Endothelial cell of umbilical vein (primary cell): Measurements from ENCODE around the gene ANAPC5. TPM values are rescaled to one million over a fixed set of nuclear protein-coding genes. Genes with fewer than 3 reads are reported as not detected.

Experiments used
- Bru-seq: library from RNA; stranded (reverse); fragments of 400-500 nt; gene quantifications from one replicate; lab custom pipeline; 2021; lab: Mats Ljungman, UMichigan
- BruChase-seq, 2 experiments: library from RNA; stranded (reverse); fragments of 400-500 nt; gene quantifications; one replicate each; lab custom pipeline; 2021; lab: Mats Ljungman, UMichigan
- BruUV-seq: library from RNA; stranded (reverse); fragments of 400-500 nt; replicated peaks from 2 replicates; lab custom pipeline; 2021; lab: Mats Ljungman, UMichigan
- CTCF ChIA-PET: fragments of 300-600, 350-600 bp; sonication (Branson Sonifier 250); formaldehyde crosslinking; loops from one replicate; lab custom pipeline; 2021; ENCODE audit warnings: antibody characterized with exemption, inconsistent platforms; lab: Charles Lee
- POLR2A ChIA-PET: fragments of 300-600, 350-600 bp; sonication (Branson Sonifier 250); formaldehyde crosslinking; loops from one replicate; lab custom pipeline; 2021; ENCODE audit warnings: antibody characterized with exemption, inconsistent platforms; lab: Charles Lee
- DNase-seq: peaks from one replicate; pipeline ENCODE4 v3.0.0-alpha.2; 2011; ENCODE audit warnings: low read depth, low spot score
- FAIRE-seq: peaks from 2 replicates; lab custom pipeline; 2011; peaks lifted over from hg19 to GRCh38; lab: Jason Lieb, UNC
- H2AFZ ChIP-seq: 2 replicates; pipeline ENCODE4 v1.6.0; 2012; ENCODE audit warnings: low read depth, low read length, control low read depth, inconsistent platforms
- H3K27ac ChIP-seq: 2 replicates; pipeline ENCODE4 v1.5.1; 2011; ENCODE audit warnings: low read depth, mild to moderate bottlenecking, control low read depth, low read length, moderate library complexity; ENCODE audit not compliant: insufficient read depth
- H3K27me3 ChIP-seq, 2 experiments: 2 replicates each; pipeline versions ENCODE4 v1.6.0 to v1.6.1; 2011; ENCODE audit warnings: low read length in 2 of 2, mixed read lengths in 1 of 2; ENCODE audit not compliant: control insufficient read depth in 2 of 2, insufficient read depth in 2 of 2
- H3K36me3 ChIP-seq, 2 experiments: 2 replicates in 1 of 2; 3 replicates in 1 of 2; pipeline ENCODE4 v1.5.1; 2011; ENCODE audit warnings: low read length in 2 of 2, mild to moderate bottlenecking in 1 of 2, moderate library complexity in 1 of 2; ENCODE audit not compliant: control insufficient read depth in 2 of 2, insufficient read depth in 2 of 2; ENCODE audit errors: extremely low read depth in 1 of 2
- H3K4me1 ChIP-seq: 3 replicates; pipeline ENCODE4 v1.5.1; 2011; ENCODE audit warnings: mild to moderate bottlenecking, low read length; ENCODE audit not compliant: control insufficient read depth, insufficient read depth; ENCODE audit errors: extremely low read depth
- H3K4me2 ChIP-seq: 2 replicates; pipeline ENCODE4 v1.6.1; 2011; ENCODE audit warnings: low read length, control low read depth, mixed read lengths; ENCODE audit not compliant: insufficient read depth
- H3K4me3 ChIP-seq, 3 experiments: fragments of 200-600 bp in 1 of 3; sonication (generic), shearing (Covaris generic) in 1 of 3; replicated peaks in 1 of 3; 2 replicates each; pipeline ENCODE4 v1.5.1; 2011 to 2016; ENCODE audit warnings: control low read depth in 3 of 3, low read length in 3 of 3, mild to moderate bottlenecking in 2 of 3, inconsistent platforms in 1 of 3, low read depth in 1 of 3, moderate library complexity in 1 of 3; ENCODE audit not compliant: insufficient read depth in 1 of 3
- H3K79me2 ChIP-seq: 2 replicates; pipeline ENCODE4 v1.6.0; 2012; ENCODE audit warnings: low read length, inconsistent platforms; ENCODE audit not compliant: control insufficient read depth, insufficient read depth
- H3K9ac ChIP-seq: replicated peaks from 2 replicates; pipeline ENCODE3; 2011; ENCODE audit warnings: low read length, control low read depth; ENCODE audit not compliant: insufficient read depth; ENCODE audit errors: extremely low read depth
- H3K9me1 ChIP-seq: replicated peaks from 3 replicates; pipeline ENCODE4 v1.6.0; 2011; ENCODE audit warnings: mild to moderate bottlenecking, low read length; ENCODE audit not compliant: control insufficient read depth, insufficient read depth; ENCODE audit errors: extremely low read depth
- H3K9me3 ChIP-seq: replicated peaks from 2 replicates; pipeline ENCODE4 v1.5.1; 2012; ENCODE audit warnings: low read length, inconsistent platforms; ENCODE audit not compliant: control insufficient read depth, insufficient read depth
- H4K20me1 ChIP-seq: replicated peaks from 2 replicates; pipeline ENCODE3; 2011; ENCODE audit warnings: mild to moderate bottlenecking, low read length; ENCODE audit not compliant: control insufficient read depth, insufficient read depth; ENCODE audit errors: extremely low read depth
- FOS ChIP-seq: IDR thresholded peaks from 2 replicates; pipeline ENCODE4 v1.6.1; 2011; ENCODE audit warnings: mild to moderate bottlenecking, low read length, moderate library complexity, borderline replicate concordance; ENCODE audit not compliant: insufficient read depth
- GATA2 ChIP-seq: IDR thresholded peaks from 2 replicates; pipeline ENCODE4 v1.7.0; 2011; ENCODE audit warnings: low read depth, mild to moderate bottlenecking, moderate library complexity, mixed read lengths, low read length; ENCODE audit not compliant: insufficient read length, insufficient read depth
- MAX ChIP-seq: IDR thresholded peaks from 2 replicates; pipeline ENCODE4 v1.6.1; 2011; ENCODE audit not compliant: insufficient read depth, insufficient read length
- MYC ChIP-seq: IDR thresholded peaks from one replicate; pipeline ENCODE4 v1.6.1; 2011; ENCODE audit warnings: mild to moderate bottlenecking, low read depth, low read length
- POLR2A ChIP-seq: IDR thresholded peaks from 2 replicates; pipeline ENCODE4 v1.6.1; 2012; ENCODE audit warnings: low read depth, mild to moderate bottlenecking, control low read depth, low read length
- POLR2AphosphoS5 ChIP-seq: IDR thresholded peaks from 2 replicates; pipeline ENCODE4 v1.6.1; 2012; ENCODE audit warnings: low read depth, mild to moderate bottlenecking, control low read depth, low read length, moderate library complexity; ENCODE audit not compliant: insufficient read depth
- dilution Hi-C: fragments of 300-500 bp; cut with MboI; formaldehyde crosslinking; loops from one replicate; pipeline ENCODE4 v1.15.0; 2019; ENCODE audit warnings: low sequenced_read_pairs; ENCODE audit not compliant: extremely low pct_ligation_motif_present
- intact Hi-C: fragments of 100-400 bp; cut with micrococcal nuclease; formaldehyde crosslinking; loops from one replicate; pipeline ENCODE4 v1.10.0; 2022
- long read RNA-seq: library from polyadenylated mRNA; stranded (forward); transcript quantifications from one replicate; pipeline ENCODE4 v2.0.0, GENCODE V29; 2021
- polyA minus RNA-seq, 3 experiments: library from RNA; depleted of rRNA, polyadenylated mRNA; stranded (reverse); fragments of >200 nt; gene quantifications; 1 replicate in 1 of 3; 2 replicates in 2 of 3; pipeline ENCODE4 v1.2.3, GENCODE V29; 2011
- polyA plus RNA-seq, 4 experiments: library from polyadenylated mRNA; depleted of rRNA in 3 of 4; stranded (reverse) in 3 of 4; unstranded in 1 of 4; fragments of >200 nt; gene quantifications; 2 replicates each; pipeline versions ENCODE4 v1.2.1 to v1.2.3, GENCODE V29; 2011 to 2012; ENCODE audit warnings: missing spikeins in 1 of 4
- total RNA-seq: library from RNA; stranded (reverse); gene quantifications from 2 replicates; pipeline ENCODE4 v1.2.3, GENCODE V29; 2021
- TF ChIP-seq, protein P1 (sequence below), 2 donors: IDR thresholded peaks; 1 replicate in 1 of 2; 2 replicates in 1 of 2; pipeline ENCODE4 v1.5.1; 2011; ENCODE audit warnings: low read length in 2 of 2, mild to moderate bottlenecking in 2 of 2, moderate library complexity in 2 of 2, control low read depth in 1 of 2, inconsistent platforms in 1 of 2, low read depth in 1 of 2; ENCODE audit not compliant: insufficient read depth in 1 of 2; ENCODE audit errors: extremely low read depth in 1 of 2

ANAPC5 gene
- 129 and 133 TPM in 2 replicates for total RNA-seq
- polyA plus RNA-seq = 156 and 168 TPM in 2 replicates
- 151 and 163 TPM in 2 replicates for polyA plus RNA-seq (2011; cell fraction: cytosol; rRNA removed)
- polyA plus RNA-seq (2011; cell fraction: nucleus; rRNA removed) = 672 and 721 TPM in 2 replicates
- 121 and 165 TPM in 2 replicates for polyA plus RNA-seq (2012)
- 176 and 189 TPM in 2 replicates for polyA minus RNA-seq
- polyA minus RNA-seq (2011; cell fraction: cytosol; rRNA and poly(A)+ RNA removed) = 110 TPM
- polyA minus RNA-seq (2011; cell fraction: nucleus; rRNA and poly(A)+ RNA removed) = 137 and 168 TPM in 2 replicates
- Bru-seq, nascent RNA = percentile 83 among the genes with signal in this experiment
- percentile 83 among the genes with signal in this experiment for BruChase-seq, experiment 1, labeled RNA remaining after a 6-hour chase
- percentile 92 among the genes with signal in this experiment for BruChase-seq, experiment 2, labeled RNA remaining after a 2-hour chase
- long read RNA-seq, transcript ANAPC5-218 (17 exons, 2,400 nt) = minor isoform, 121 of 399 reads
- long read RNA-seq, transcript ANAPC5-201 (17 exons, 2,513 nt) = major isoform, 214 of 399 reads
- long read RNA-seq, partial matches to known transcripts = 15 of 399 reads
- long read RNA-seq, other reads (novel, unspliced or antisense) = 48 of 399 reads

GRCh38 chr12:121351820-121352681, at the start of gene ANAPC5:
Gene ANAPC5, minus strand, starts transcription at chr12:121352411. Its CDS starts 71 bp downstream, at chr12:121352340.
- H3K27me3 ChIP-seq = no peaks in the 10 kb centered on the region
- no peaks in the 10 kb centered on the region for H3K9me3 ChIP-seq
- peak; percentile 97 for FAIRE-seq
- H3K36me3 ChIP-seq = peaks cover 0 to 5% of the 10 kb centered on the region in 2 experiments
- peaks cover 32% of the 10 kb centered on the region for H3K79me2 ChIP-seq
- H3K4me3 ChIP-seq = peak within 1 kb of the TSS; percentile 54 to 85 (median 56)
- BruUV-seq = TSS peak; percentile 74
- H2AFZ ChIP-seq = peak within 1 kb of the TSS; percentile 80
- peak within 1 kb of the TSS; percentile 40 for H3K27ac ChIP-seq
- H3K9ac ChIP-seq = peak within 1 kb of the TSS; percentile 78
- DNase-seq = peak; percentile 99
- H3K4me2 ChIP-seq = peak within 1 kb of the TSS; percentile 85
- POLR2A ChIA-PET = interaction anchor here (1.1 to 2.6 kb wide), 2 partner anchors 47 to 48 kb away, joined by 3 to 12 read pairs; partner anchors contain the start of gene RNF34
- H4K20me1 ChIP-seq = no peaks in the 10 kb centered on the region
- CTCF ChIA-PET = interaction anchor here (1.1 to 2.4 kb wide), 5 partner anchors 11 to 91 kb away, joined by 3 to 12 read pairs (median 8); partner anchors contain the start of gene RNF34
- TF ChIP-seq FOS = no peak
- peak; percentile 84 for TF ChIP-seq MAX
- TF ChIP-seq GATA2 = no peak
- peak; percentile 94 for TF ChIP-seq POLR2A
- TF ChIP-seq, protein P1, sequence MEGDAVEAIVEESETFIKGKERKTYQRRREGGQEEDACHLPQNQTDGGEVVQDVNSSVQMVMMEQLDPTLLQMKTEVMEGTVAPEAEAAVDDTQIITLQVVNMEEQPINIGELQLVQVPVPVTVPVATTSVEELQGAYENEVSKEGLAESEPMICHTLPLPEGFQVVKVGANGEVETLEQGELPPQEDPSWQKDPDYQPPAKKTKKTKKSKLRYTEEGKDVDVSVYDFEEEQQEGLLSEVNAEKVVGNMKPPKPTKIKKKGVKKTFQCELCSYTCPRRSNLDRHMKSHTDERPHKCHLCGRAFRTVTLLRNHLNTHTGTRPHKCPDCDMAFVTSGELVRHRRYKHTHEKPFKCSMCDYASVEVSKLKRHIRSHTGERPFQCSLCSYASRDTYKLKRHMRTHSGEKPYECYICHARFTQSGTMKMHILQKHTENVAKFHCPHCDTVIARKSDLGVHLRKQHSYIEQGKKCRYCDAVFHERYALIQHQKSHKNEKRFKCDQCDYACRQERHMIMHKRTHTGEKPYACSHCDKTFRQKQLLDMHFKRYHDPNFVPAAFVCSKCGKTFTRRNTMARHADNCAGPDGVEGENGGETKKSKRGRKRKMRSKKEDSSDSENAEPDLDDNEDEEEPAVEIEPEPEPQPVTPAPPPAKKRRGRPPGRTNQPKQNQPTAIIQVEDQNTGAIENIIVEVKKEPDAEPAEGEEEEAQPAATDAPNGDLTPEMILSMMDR (IDR thresholded peaks at IDR 0.05; ENCODE audit: extremely low read depth in 1 of 2, insufficient read depth in 1 of 2, low read depth in 1 of 2, low read length in 2 of 2) = peak in 1 of 2 donors; percentile 10
- TF ChIP-seq MYC = peak; percentile 2
- TF ChIP-seq POLR2AphosphoS5 = peak; percentile 88
- no peaks in the 10 kb centered on the region for H3K9me1 ChIP-seq
- intact Hi-C loops (loop anchor here (1.0 to 5.0 kb wide), 3 partner anchors 48 to 90 kb away; partner anchors contain the start of genes CAMKK2 and RNF34), dilution Hi-C loops (no loop called here)
- H3K4me1 ChIP-seq = peaks cover 10% of the 10 kb centered on the region
